GM12872 (cell line): ENCODE results near the gene P3H4.

Experiments used
- CTCF ChIP-seq: IDR thresholded peaks from 3 replicates; pipeline ENCODE4 v1.5.1; 2011; ENCODE audit warnings: low read depth, mild to moderate bottlenecking, low read length, moderate library complexity; ENCODE audit not compliant: insufficient read depth

The P3H4 gene

GRCh38 chr17:41771389-41772206, 40.2 kb downstream of the P3H4 start:
- TF ChIP-seq CTCF: no peak

DNA sequence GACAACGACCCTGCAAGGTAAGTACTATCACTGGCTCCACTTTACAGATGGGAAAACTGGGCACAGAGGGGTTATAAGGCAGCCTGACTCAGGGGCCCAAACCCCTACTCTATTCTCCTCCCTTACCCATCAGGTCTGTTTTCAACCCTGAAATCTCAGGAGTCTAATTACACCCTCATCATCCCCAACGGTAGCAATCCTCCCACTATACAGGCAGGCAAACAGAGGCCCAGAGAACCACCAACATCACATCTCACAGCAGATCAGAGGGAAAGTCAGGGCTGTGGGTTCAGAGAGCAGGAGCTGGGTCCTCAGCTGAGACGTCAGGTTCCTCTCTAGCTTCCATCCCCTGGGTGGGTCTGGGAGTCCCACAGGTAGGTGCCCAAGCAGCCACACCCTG, 41.8 kb downstream of the P3H4 start:
- TF ChIP-seq CTCF: no peak

- TF ChIP-seq CTCF: no peak
These were observed 42.3 kb downstream of the P3H4 start for GRCh38 chr17:41769346-41769862.

DNA sequence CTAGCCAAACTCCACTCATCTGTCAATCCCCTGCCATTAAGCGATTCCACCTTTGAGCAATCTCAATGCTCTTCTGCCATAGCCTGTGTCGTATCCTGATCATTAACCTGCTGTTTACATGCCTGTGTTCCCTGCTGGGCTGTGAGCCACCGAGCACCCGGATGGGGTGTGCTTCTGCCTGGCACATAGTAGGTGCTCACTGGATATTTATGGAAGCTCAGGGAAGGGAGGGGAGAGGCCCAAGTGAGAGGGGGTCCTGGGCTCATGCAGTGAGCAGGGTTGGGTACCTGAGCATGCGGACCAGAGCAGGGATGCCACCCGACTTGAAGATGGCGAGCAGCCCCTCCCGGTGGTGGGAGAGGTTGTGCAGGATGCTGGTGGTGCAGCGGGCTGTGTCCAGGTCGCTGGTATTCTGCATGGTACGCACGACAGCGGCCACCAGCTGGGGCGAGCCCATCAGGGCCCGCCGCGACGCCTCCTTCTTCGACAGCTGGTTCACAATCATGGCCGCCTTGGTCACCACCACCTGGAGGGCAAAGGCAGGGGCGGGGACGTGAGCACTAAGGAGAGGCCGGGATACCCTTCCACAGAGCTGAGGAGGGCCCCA, 43.0 kb downstream of the P3H4 start:
- no peak for TF ChIP-seq CTCF

DNA sequence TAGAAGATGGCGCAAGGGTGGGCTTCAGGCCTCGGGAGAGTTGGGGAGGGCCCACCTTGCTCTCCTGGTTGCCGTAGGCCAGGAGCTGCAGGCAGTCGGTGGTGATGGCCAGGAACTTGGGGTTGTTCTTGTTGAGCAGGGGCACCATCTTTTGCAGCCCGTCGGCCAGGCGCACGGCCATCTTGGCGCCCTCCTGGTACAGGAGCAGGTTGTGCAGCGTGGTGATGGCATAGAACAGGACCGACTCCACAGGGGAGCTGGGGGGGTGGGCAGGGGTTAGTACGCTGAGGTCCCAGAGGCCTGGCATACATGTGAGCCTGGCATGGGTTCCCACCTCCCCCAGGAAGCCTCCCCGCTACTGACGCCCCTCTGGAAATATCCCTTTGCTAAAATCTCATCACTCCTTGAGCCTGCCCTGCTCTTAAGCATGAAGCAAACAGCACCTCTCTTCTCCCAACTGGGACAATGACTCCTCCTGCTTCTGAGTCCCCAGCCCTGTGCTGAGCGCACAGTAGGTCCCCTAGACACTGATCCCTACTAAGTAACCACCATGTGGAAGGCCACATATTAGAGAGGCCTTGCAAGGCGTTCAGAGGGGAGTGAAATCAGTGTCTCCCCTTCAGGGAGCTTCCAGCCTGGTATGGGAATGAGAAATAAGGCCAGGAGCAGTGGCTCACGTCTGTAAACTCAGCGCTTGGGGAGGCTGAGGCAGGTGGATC, 44.3 kb downstream of the P3H4 start:
- no peak for TF ChIP-seq CTCF

DNA sequence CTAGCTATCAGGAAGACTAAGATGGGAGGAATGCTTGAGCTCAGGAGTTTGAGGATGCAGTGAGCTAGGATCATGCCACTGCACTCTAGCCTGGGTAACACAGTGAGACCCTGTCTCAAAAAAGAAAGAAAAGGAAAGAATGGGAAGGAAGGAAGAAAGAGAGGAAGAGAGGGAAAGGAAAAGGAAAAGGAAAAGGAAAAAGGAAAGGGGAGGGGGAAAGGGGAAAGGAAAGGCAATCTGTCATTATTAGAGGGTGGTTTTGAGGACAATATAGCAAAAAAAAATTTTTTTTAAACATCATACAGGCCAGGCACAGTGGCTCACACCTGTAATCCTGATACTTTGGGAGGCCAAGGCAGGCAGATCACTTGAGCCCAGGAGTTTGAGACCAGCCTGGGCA, 45.6 kb downstream of the P3H4 start:
- no peak for TF ChIP-seq CTCF

DNA sequence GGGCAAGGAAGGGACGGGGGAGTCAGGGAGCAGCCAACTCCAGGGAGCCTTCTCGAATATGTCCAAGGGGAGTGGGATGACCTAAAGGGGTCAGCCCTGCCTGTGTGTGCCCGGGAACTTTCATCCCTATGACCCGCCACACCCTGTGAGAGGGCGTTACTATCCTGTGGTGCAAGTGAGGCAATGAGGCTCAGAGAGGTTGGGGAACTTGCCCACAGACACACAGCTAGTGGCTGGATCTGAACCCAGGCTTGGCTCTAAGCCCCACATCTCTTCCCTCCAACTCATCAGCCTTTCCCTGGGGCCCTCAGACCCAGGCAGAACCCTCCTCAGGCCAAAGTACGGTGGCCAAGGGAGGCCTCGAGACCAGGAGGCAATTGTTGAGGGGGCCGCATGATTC, 48.4 kb downstream of the P3H4 start:
- TF ChIP-seq CTCF: no peak
